Measurements from ENCODE around the gene PHF14.
A peak's percentile ranks its signal among the peaks of the same experiment; 100 is the strongest.
"Not testable (repeated sequence)": the region's sequence is repeated elsewhere in the genome, so short reads cannot be mapped to it uniquely, and the experiment has no call there.

Gene PHF14

GRCh38 chr7:10973061-10973941, at the start of gene PHF14:
Gene PHF14 (plus strand): TSS chr7:10973872. CDS start chr7:10974324, 452 bp downstream.
- peak; percentile 83 to 88 for DNase-seq (ENCODE audit: low read depth in 2 of 2)

- DNase-seq (ENCODE audit: low read depth in 2 of 2) = no peak
Observed at GRCh38 chr7:10924370-10924769, 49.3 kb upstream of the PHF14 start.

- DNase-seq (ENCODE audit: low read depth in 2 of 2) = not testable (repeated sequence)
Observed at GRCh38 chr7:10928203-10928602, 45.5 kb upstream of the PHF14 start.

GRCh38 chr7:10930551-10930950, 43.1 kb upstream of the PHF14 start:
- DNase-seq (ENCODE audit: low read depth in 2 of 2) = no peak

- no peak for DNase-seq (ENCODE audit: low read depth in 2 of 2)
Observed at GRCh38 chr7:10931161-10931560, 42.5 kb upstream of the PHF14 start.

GRCh38 chr7:10934292-10934691, 39.4 kb upstream of the PHF14 start:
- DNase-seq (ENCODE audit: low read depth in 2 of 2) = no peak

- DNase-seq (ENCODE audit: low read depth in 2 of 2) = no peak
Observed at GRCh38 chr7:10939237-10939910, 34.3 kb upstream of the PHF14 start.

GRCh38 chr7:10939911-10940703, 33.6 kb upstream of the PHF14 start:
- DNase-seq (ENCODE audit: low read depth in 2 of 2) = peak; percentile 61 to 73

- no peak for DNase-seq (ENCODE audit: low read depth in 2 of 2)
Observed at GRCh38 chr7:10940704-10941355, 32.8 kb upstream of the PHF14 start.

GRCh38 chr7:10950494-10950893, 23.2 kb upstream of the PHF14 start:
- DNase-seq (ENCODE audit: low read depth in 2 of 2) = no peak

- DNase-seq (ENCODE audit: low read depth in 2 of 2) = not testable (repeated sequence)
Observed at GRCh38 chr7:10950974-10951578, 22.6 kb upstream of the PHF14 start.

GRCh38 chr7:10952588-10952987, 21.1 kb upstream of the PHF14 start:
- no peak for DNase-seq (ENCODE audit: low read depth in 2 of 2)

GRCh38 chr7:10953078-10953750, 20.5 kb upstream of the PHF14 start:
- not testable (repeated sequence) for DNase-seq (ENCODE audit: low read depth in 2 of 2)

GRCh38 chr7:10956528-10956927, 17.1 kb upstream of the PHF14 start:
- DNase-seq (ENCODE audit: low read depth in 2 of 2) = no peak

- not testable (repeated sequence) for DNase-seq (ENCODE audit: low read depth in 2 of 2)
Observed at GRCh38 chr7:10960242-10960641, 13.4 kb upstream of the PHF14 start.

- not testable (repeated sequence) for DNase-seq (ENCODE audit: low read depth in 2 of 2)
Observed at GRCh38 chr7:10965016-10965415, 8.7 kb upstream of the PHF14 start.

GRCh38 chr7:10972174-10972573, 1.5 kb upstream of the PHF14 start:
- DNase-seq (ENCODE audit: low read depth in 2 of 2) = no peak

- no peak for DNase-seq (ENCODE audit: low read depth in 2 of 2)
Observed at GRCh38 chr7:10973942-10974911, 555 bp downstream of the PHF14 start.

GRCh38 chr7:10977113-10977512, 3.4 kb downstream of the PHF14 start:
- DNase-seq (ENCODE audit: low read depth in 2 of 2) = no peak
